SK-N-SH (cell line): ENCODE results near the gene SUFU.

Source experiments
- EP300 ChIP-seq, 2 experiments: IDR thresholded peaks; 2 replicates each; pipeline versions ENCODE4 v1.4.0 to v1.6.1; 2012; ENCODE audit warnings: borderline replicate concordance in 1 of 2, low read depth in 1 of 2, low read length in 1 of 2
- POLR2AphosphoS5 ChIP-seq: IDR thresholded peaks from 2 replicates; pipeline ENCODE4 v1.6.1; 2012; ENCODE audit warnings: low read depth, low read length
- TF ChIP-seq, protein P1 (sequence below): fragments of 200-600 bp; sonication (generic); IDR thresholded peaks from 2 replicates; pipeline ENCODE4 v1.6.1; 2017; ENCODE audit warnings: antibody characterized with exemption, mild to moderate bottlenecking, moderate library complexity

DNA sequence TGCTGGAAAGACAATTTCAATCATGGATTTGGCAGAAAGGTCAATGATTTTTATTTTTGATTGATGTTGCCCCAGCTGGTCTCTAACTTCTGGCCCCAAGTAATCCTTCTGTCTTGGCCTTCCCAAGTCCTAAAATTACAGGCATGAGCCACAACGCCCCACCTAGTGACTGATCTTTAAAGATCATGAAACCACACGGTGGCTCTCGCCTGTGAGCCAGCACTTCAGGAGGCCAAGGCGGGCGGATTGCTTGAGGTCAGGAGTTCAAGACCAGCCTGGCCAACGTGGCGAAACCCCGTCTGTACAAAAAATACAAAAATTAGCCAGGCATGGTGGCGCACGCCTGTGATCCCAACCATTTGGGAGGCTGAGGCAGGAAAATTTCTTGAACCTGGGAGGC is 39.8 kb upstream of the SUFU start:
- TF ChIP-seq, protein P1, sequence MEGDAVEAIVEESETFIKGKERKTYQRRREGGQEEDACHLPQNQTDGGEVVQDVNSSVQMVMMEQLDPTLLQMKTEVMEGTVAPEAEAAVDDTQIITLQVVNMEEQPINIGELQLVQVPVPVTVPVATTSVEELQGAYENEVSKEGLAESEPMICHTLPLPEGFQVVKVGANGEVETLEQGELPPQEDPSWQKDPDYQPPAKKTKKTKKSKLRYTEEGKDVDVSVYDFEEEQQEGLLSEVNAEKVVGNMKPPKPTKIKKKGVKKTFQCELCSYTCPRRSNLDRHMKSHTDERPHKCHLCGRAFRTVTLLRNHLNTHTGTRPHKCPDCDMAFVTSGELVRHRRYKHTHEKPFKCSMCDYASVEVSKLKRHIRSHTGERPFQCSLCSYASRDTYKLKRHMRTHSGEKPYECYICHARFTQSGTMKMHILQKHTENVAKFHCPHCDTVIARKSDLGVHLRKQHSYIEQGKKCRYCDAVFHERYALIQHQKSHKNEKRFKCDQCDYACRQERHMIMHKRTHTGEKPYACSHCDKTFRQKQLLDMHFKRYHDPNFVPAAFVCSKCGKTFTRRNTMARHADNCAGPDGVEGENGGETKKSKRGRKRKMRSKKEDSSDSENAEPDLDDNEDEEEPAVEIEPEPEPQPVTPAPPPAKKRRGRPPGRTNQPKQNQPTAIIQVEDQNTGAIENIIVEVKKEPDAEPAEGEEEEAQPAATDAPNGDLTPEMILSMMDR, result no peak
- no peak for TF ChIP-seq POLR2AphosphoS5
- TF ChIP-seq EP300 (IDR thresholded peaks at IDR 0.05; ENCODE audit: borderline replicate concordance in 1 of 2, low read depth in 1 of 2, low read length in 1 of 2), result no peak
